IMR-90 (cell line): ENCODE results near the gene FBXL4. TPM values are rescaled to one million over a fixed set of nuclear protein-coding genes. Genes with fewer than 3 reads are reported as not detected.

ENCODE experiments used
- ATAC-seq: fragments of 200-7000 bp; cut with Tn5 transposase; 2 replicates; pipeline ENCODE4 v1.9.1; 2020; ENCODE audit warnings: low read depth, mild to moderate bottlenecking, moderate library complexity
- BruUV-seq: library from RNA; stranded (reverse); fragments of 400-500 nt; replicated peaks from 2 replicates; lab custom pipeline; 2021; lab: Mats Ljungman, UMichigan
- CTCF ChIA-PET: fragments of 300-600 bp; formaldehyde crosslinking; extraction: SDS; loops from one replicate; lab custom pipeline; 2021; ENCODE audit warnings: antibody characterized with exemption; lab: Yijun Ruan, JAX
- POLR2A ChIA-PET: fragments of 300-600 bp; sonication (Branson Sonifier 250); formaldehyde crosslinking; loops from one replicate; lab custom pipeline; 2022; ENCODE audit warnings: antibody characterized with exemption; ENCODE audit not compliant: unreplicated experiment; lab: Charles Lee
- DNase-seq: peaks from one replicate; pipeline ENCODE4 v3.0.0; 2013
- H2AFZ ChIP-seq: replicated peaks from 2 replicates; pipeline ENCODE3; 2013; ENCODE audit warnings: low read length, mild to moderate bottlenecking; ENCODE audit not compliant: poor library complexity
- H2AK5ac ChIP-seq: 2 replicates; pipeline ENCODE4 v1.6.1; 2013; ENCODE audit warnings: low read depth, low read length, inconsistent platforms
- H2AK9ac ChIP-seq: replicated peaks from 2 replicates; pipeline ENCODE3; 2013; ENCODE audit warnings: mild to moderate bottlenecking, low read depth, low read length, moderate library complexity; ENCODE audit not compliant: poor library complexity
- H2BK120ac ChIP-seq: 2 replicates; pipeline ENCODE4 v1.6.1; 2013; ENCODE audit warnings: low read depth, low read length, inconsistent platforms
- H2BK15ac ChIP-seq: 3 replicates; pipeline ENCODE4 v1.6.1; 2013; ENCODE audit warnings: low read depth, low read length, inconsistent platforms
- H2BK20ac ChIP-seq: 2 replicates; pipeline ENCODE4 v1.6.1; 2013; ENCODE audit warnings: low read depth, mild to moderate bottlenecking, inconsistent platforms, low read length, moderate library complexity
- H2BK5ac ChIP-seq: 2 replicates; pipeline ENCODE4 v1.6.1; 2013; ENCODE audit warnings: mild to moderate bottlenecking, low read depth, low read length, inconsistent platforms; ENCODE audit not compliant: poor library complexity, severe bottlenecking
- H3K14ac ChIP-seq: replicated peaks from 2 replicates; pipeline ENCODE4 v1.6.1; 2013; ENCODE audit warnings: low read depth, low read length, inconsistent platforms
- H3K18ac ChIP-seq: 2 replicates; pipeline ENCODE4 v1.6.1; 2013; ENCODE audit warnings: low read depth, low read length, control low read depth
- H3K23ac ChIP-seq: 2 replicates; pipeline ENCODE4 v1.6.1; 2013; ENCODE audit warnings: low read depth, low read length, inconsistent platforms
- H3K27ac ChIP-seq: 2 replicates; pipeline ENCODE4 v1.5.1; 2013; ENCODE audit warnings: mild to moderate bottlenecking, control low read depth, low read length; ENCODE audit not compliant: insufficient read depth
- H3K27me3 ChIP-seq: 2 replicates; pipeline ENCODE4 v1.6.1; 2013; ENCODE audit warnings: low read length; ENCODE audit not compliant: control insufficient read depth, insufficient read depth
- H3K36me3 ChIP-seq: 2 replicates; pipeline ENCODE4 v1.6.1; 2013; ENCODE audit warnings: low read length, mixed read lengths; ENCODE audit not compliant: control insufficient read depth, insufficient read depth
- H3K4ac ChIP-seq: 2 replicates; pipeline ENCODE4 v1.6.1; 2013; ENCODE audit warnings: low read depth, low read length, inconsistent platforms
- H3K4me1 ChIP-seq: 2 replicates; pipeline ENCODE4 v1.6.1; 2013; ENCODE audit warnings: low read length, mixed read lengths; ENCODE audit not compliant: control insufficient read depth, insufficient read depth
- H3K4me2 ChIP-seq: 2 replicates; pipeline ENCODE4 v1.6.1; 2013; ENCODE audit warnings: low read depth, mild to moderate bottlenecking, control low read depth, low read length, moderate library complexity
- H3K4me3 ChIP-seq: 2 replicates; pipeline ENCODE4 v1.5.1; 2013; ENCODE audit warnings: low read depth, mild to moderate bottlenecking, control low read depth, low read length, moderate library complexity; ENCODE audit not compliant: insufficient read depth
- H3K56ac ChIP-seq: 2 replicates; pipeline ENCODE4 v1.6.1; 2013; ENCODE audit warnings: low read length, inconsistent platforms; ENCODE audit not compliant: insufficient read depth; ENCODE audit errors: extremely low read depth
- H3K79me1 ChIP-seq, 2 experiments: 2 replicates each; pipeline ENCODE4 v1.6.1; 2013; ENCODE audit warnings: low read length in 2 of 2, inconsistent platforms in 1 of 2, low read depth in 1 of 2
- H3K9ac ChIP-seq: 2 replicates; pipeline ENCODE4 v1.6.1; 2013; ENCODE audit warnings: low read depth, low read length, control low read depth
- H3K9me1 ChIP-seq: 2 replicates; pipeline ENCODE4 v1.6.1; 2013; ENCODE audit warnings: low read length, inconsistent platforms; ENCODE audit not compliant: insufficient read depth
- H3K9me3 ChIP-seq: 2 replicates; pipeline ENCODE4 v1.6.1; 2013; ENCODE audit warnings: low read length; ENCODE audit not compliant: control insufficient read depth, insufficient read depth
- H4K20me1 ChIP-seq: 2 replicates; pipeline ENCODE4 v1.6.1; 2013; ENCODE audit warnings: low read length, inconsistent platforms; ENCODE audit not compliant: insufficient read depth
- H4K5ac ChIP-seq: 2 replicates; pipeline ENCODE4 v1.6.1; 2013; ENCODE audit warnings: mild to moderate bottlenecking, low read depth, low read length, control low read depth
- H4K8ac ChIP-seq, 2 experiments: 2 replicates each; pipeline ENCODE4 v1.6.1; 2013; ENCODE audit warnings: low read depth in 2 of 2, low read length in 2 of 2, control low read depth in 1 of 2, inconsistent platforms in 1 of 2
- H4K91ac ChIP-seq: 2 replicates; pipeline ENCODE4 v1.6.1; 2013; ENCODE audit warnings: low read depth, low read length, inconsistent platforms; ENCODE audit not compliant: insufficient read depth
- CEBPB ChIP-seq: IDR thresholded peaks from 2 replicates; pipeline ENCODE4 v1.6.1; 2012; ENCODE audit warnings: low read depth, low read length, improper control_type of control experiment
- MAZ ChIP-seq: IDR thresholded peaks from 2 replicates; pipeline ENCODE4 v1.6.1; 2012; ENCODE audit warnings: low read depth, mild to moderate bottlenecking, low read length, improper control_type of control experiment, moderate library complexity, borderline replicate concordance
- POLR2A ChIP-seq: IDR thresholded peaks from 2 replicates; pipeline ENCODE4 v1.6.1; 2012; ENCODE audit warnings: mild to moderate bottlenecking, low read depth, low read length
- RAD21 ChIP-seq: IDR thresholded peaks from 2 replicates; pipeline ENCODE4 v1.6.1; 2012; ENCODE audit warnings: low read length, improper control_type of control experiment
- RCOR1 ChIP-seq: IDR thresholded peaks from 2 replicates; pipeline ENCODE4 v1.6.1; 2012; ENCODE audit warnings: mild to moderate bottlenecking, low read length, improper control_type of control experiment; ENCODE audit not compliant: insufficient replicate concordance
- SMC3 ChIP-seq: fragments of 150-350 bp; IDR thresholded peaks from 2 replicates; pipeline ENCODE4 v1.6.1; 2016; ENCODE audit warnings: low read depth, mild to moderate bottlenecking, antibody characterized with exemption, low read length, moderate library complexity
- WGBS, 2 experiments: methylation state at CpG; one replicate each; pipeline versions ENCODE4 v1.1.5 to v1.1.7; 2013; ENCODE audit warnings: missing lambda C conversion rate in 2 of 2; ENCODE audit not compliant: insufficient read length in 1 of 2; ENCODE audit errors: extremely low coverage in 2 of 2; 5-methylcytosine and 5-hydroxymethylcytosine counted together
- dilution Hi-C: fragments of 300-500 bp; cut with HindIII; formaldehyde crosslinking; loops from one replicate; pipeline ENCODE4 v1.14.3; 2018; ENCODE audit warnings: low sequenced_read_pairs; ENCODE audit not compliant: unreplicated experiment
- in situ Hi-C: fragments of 300-500 bp; cut with MboI; formaldehyde crosslinking; loops from 3 replicates; pipeline ENCODE4 v1.14.3; 2019; ENCODE audit warnings: low sequenced_read_pairs, inconsistent platforms, mixed read lengths
- intact Hi-C: fragments of 100-400 bp; cut with micrococcal nuclease; formaldehyde crosslinking; loops from 2 replicates; pipeline ENCODE4 v1.10.0; 2022
- polyA plus RNA-seq, 3 experiments: library from polyadenylated mRNA; depleted of rRNA; stranded (reverse); fragments of >200 nt; gene quantifications; 2 replicates each; pipeline ENCODE4 v1.2.3, GENCODE V29; 2012; ENCODE audit warnings: low replicate concordance in 1 of 3
- total RNA-seq: library from RNA; depleted of rRNA; stranded (reverse); fragments of >200 nt; gene quantifications from 2 replicates; pipeline ENCODE4 v1.2.3, GENCODE V29; 2012
- TF ChIP-seq, protein P1 (sequence below): fragments of 150-350 bp; IDR thresholded peaks from 2 replicates; pipeline ENCODE4 v1.6.1; 2017; ENCODE audit warnings: mild to moderate bottlenecking, antibody characterized with exemption, low read length, low read depth

FBXL4 gene
- total and polyA plus RNA-seq, 2 of the 4 experiments (the other 2 are of a cell fraction) = 7.8 to 17.6 TPM

DNA sequence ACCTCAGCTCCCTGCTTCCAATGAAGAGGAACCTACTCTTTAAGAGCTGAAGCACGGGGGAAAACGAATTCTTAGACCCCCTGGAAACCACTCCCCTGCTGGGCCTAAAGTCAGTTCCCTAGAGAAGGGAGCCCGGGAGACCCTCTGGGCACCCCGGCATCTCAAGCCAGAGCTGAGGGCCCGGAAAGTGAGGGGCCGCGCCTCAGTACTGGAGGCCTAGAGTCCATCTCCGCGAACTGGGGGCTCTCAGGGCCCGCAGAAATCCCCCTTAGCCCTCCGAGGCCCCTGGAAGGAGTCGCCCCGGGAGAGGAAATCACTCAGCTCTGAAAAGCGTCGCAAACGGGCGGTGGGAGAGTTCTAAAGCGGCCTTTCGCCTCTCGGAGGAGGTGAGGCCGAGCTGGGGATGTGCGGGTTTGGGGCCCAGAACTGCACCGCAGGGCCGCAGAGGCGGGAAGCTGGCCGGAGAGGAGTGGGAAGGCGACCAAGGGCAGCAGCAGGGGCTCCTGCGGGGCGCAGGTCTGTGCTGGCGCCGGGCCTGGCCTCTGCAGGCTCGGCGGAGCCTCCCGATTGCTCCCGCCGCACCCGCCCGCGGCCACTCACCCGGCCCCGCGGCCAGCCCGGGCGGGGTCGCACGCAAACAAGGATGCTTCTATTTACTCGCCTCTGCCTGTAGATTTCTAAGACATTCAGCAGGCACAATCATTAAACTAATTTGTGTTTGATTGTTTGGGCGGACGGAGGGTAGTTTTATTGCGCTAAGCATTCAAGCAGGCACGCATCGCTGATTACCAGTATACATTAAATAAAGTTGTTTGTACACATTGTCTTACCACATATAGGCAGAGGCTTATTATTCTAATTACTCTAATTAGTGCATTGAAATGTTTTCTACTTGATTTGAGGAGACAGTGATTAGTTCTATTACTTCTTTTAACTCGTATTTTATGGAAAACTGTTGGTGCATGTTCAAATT lies 104.2 kb downstream of the FBXL4 start:
- no peaks in the 10 kb centered on the region for H3K9me3 ChIP-seq

More for the DNA sequence above, 104.2 kb downstream of the FBXL4 start:
- Histone ChIP-seq H2BK15ac (no peak overlapping the region), H3K4me1 (peaks cover 6% of the 10 kb centered on the region; the same call in 1 of the 2 replicates), H2AFZ (no peak overlapping the region), H3K27ac (no peak overlapping the region), H3K23ac (no peak overlapping the region), H4K91ac (no peak overlapping the region), H3K36me3 (no peaks in the 10 kb centered on the region), H2AK9ac (no peak overlapping the region), H3K4me3 (no peak overlapping the region), H3K27me3 (peaks cover 87% of the 10 kb centered on the region), H3K4me2 (no peak overlapping the region), H4K5ac (no peak overlapping the region), H3K14ac (no peak overlapping the region), H3K18ac (no peak overlapping the region), H3K4ac (no peak overlapping the region), H4K8ac (no peak overlapping the region), H2BK5ac (no peak overlapping the region), H3K79me1 (no peaks in the 10 kb centered on the region), H3K56ac (no peak overlapping the region), H2BK20ac (no peak overlapping the region), H2BK120ac (no peak overlapping the region), H3K9ac (no peak overlapping the region), H2AK5ac (no peak overlapping the region), H4K20me1 (no peaks in the 10 kb centered on the region), H3K9me1 (no peaks in the 10 kb centered on the region)
- 7% methylated on average over 9 of the region's 53 CpGs; no CpG with 5 or more reads in 1 of the 2 experiments for WGBS, 2 experiments
- ChIA-PET CTCF (interaction anchor here (1.0 kb wide), 1 partner anchor 10 kb away, joined by 3 read pairs; no protein-coding TSS in a partner anchor), POLR2A (no interaction called here)
- dilution Hi-C loops = no loop called here
- ATAC-seq (no peak), DNase-seq (no peak)
- no TSS peak for BruUV-seq
- in situ Hi-C loops = loop anchor here (10.0 kb wide), 1 partner anchor 1349 kb away; no protein-coding TSS in a partner anchor
- intact Hi-C loops = loop anchor here (2.0 kb wide), 2 partner anchors 1139 to 1257 kb away; no protein-coding TSS in a partner anchor
- no peak for TF ChIP-seq SMC3
- no peak for TF ChIP-seq CEBPB
- TF ChIP-seq RCOR1 = no peak
- TF ChIP-seq POLR2A = no peak
- TF ChIP-seq, protein P1, sequence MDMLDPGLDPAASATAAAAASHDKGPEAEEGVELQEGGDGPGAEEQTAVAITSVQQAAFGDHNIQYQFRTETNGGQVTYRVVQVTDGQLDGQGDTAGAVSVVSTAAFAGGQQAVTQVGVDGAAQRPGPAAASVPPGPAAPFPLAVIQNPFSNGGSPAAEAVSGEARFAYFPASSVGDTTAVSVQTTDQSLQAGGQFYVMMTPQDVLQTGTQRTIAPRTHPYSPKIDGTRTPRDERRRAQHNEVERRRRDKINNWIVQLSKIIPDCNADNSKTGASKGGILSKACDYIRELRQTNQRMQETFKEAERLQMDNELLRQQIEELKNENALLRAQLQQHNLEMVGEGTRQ = no peak
- no peak for TF ChIP-seq MAZ
- TF ChIP-seq RAD21 = no peak
